Naive thymus-derived CD4-positive, alpha-beta T cell (primary cell): ENCODE results near the gene HACE1. TPM values are rescaled to one million over a fixed set of nuclear protein-coding genes. Genes with fewer than 3 reads are reported as not detected.
A peak's percentile ranks its signal among the peaks of the same experiment; 100 is the strongest.

ENCODE experiments used
- ATAC-seq: fragments of 150-1000 bp; cut with Tn5 transposase; 2 replicates; pipeline ENCODE4 v1.10.0; 2021; ENCODE audit warnings: mild to moderate bottlenecking, moderate library complexity
- CTCF ChIA-PET: fragments of 350-600 bp; sonication (Branson Sonifier 250); formaldehyde crosslinking; loops from one replicate; lab custom pipeline; 2021; ENCODE audit warnings: antibody characterized with exemption; lab: Charles Lee
- POLR2A ChIA-PET: fragments of 350-600 bp; sonication (Branson Sonifier 250); formaldehyde crosslinking; loops from one replicate; lab custom pipeline; 2021; ENCODE audit warnings: antibody characterized with exemption, inconsistent platforms; lab: Charles Lee
- DNase-seq, 9 donors: peaks; one replicate each; pipeline versions ENCODE4 v3.0.0 to v3.0.0-alpha.2; 2020 to 2022; ENCODE audit warnings: mixed read lengths in 1 of 9
- H3K27ac ChIP-seq: one replicate; pipeline ENCODE4 v1.7.0; 2013; ENCODE audit warnings: mild to moderate bottlenecking, low read depth, low read length, moderate library complexity
- H3K27me3 ChIP-seq, 2 donors: one replicate each; pipeline ENCODE4 v1.7.0; 2013; ENCODE audit warnings: low read length in 2 of 2, mild to moderate bottlenecking in 2 of 2, moderate library complexity in 2 of 2; ENCODE audit not compliant: control insufficient read depth in 2 of 2, insufficient read depth in 2 of 2
- H3K36me3 ChIP-seq, 3 experiments: 1 replicate in 2 of 3; 2 replicates in 1 of 3; pipeline ENCODE4 v1.7.0; 2013; ENCODE audit warnings: low read length in 3 of 3, mild to moderate bottlenecking in 3 of 3, moderate library complexity in 1 of 3; ENCODE audit not compliant: insufficient read depth in 3 of 3, control insufficient read depth in 2 of 3
- H3K4me1 ChIP-seq, 2 donors: one replicate each; pipeline ENCODE4 v1.7.0; 2013; ENCODE audit warnings: low read length in 2 of 2, mild to moderate bottlenecking in 2 of 2, moderate library complexity in 1 of 2; ENCODE audit not compliant: control insufficient read depth in 2 of 2, insufficient read depth in 2 of 2
- H3K4me3 ChIP-seq: 2 replicates; pipeline ENCODE4 v1.7.0; 2013; ENCODE audit warnings: mild to moderate bottlenecking, low read length
- H3K9me3 ChIP-seq, 3 experiments: 1 replicate in 2 of 3; 2 replicates in 1 of 3; pipeline ENCODE4 v1.7.0; 2013; ENCODE audit warnings: low read length in 3 of 3; ENCODE audit not compliant: control insufficient read depth in 2 of 3
- H3K27ac Mint-ChIP-seq, 9 donors: one replicate each; pipeline ENCODE4 v1.8.0; 2020 to 2022; ENCODE audit warnings: mixed read lengths in 9 of 9, mild to moderate bottlenecking in 8 of 9, moderate library complexity in 5 of 9, inconsistent platforms in 2 of 9
- H3K27me3 Mint-ChIP-seq, 5 donors: one replicate each; pipeline ENCODE4 v1.8.0; 2021 to 2022; ENCODE audit warnings: mixed read lengths in 5 of 5, mild to moderate bottlenecking in 1 of 5
- H3K36me3 Mint-ChIP-seq, 5 donors: one replicate each; pipeline ENCODE4 v1.8.0; 2020 to 2022; ENCODE audit warnings: mixed read lengths in 5 of 5, mild to moderate bottlenecking in 3 of 5, inconsistent platforms in 1 of 5
- H3K4me1 Mint-ChIP-seq, 7 donors: one replicate each; pipeline ENCODE4 v1.8.0; 2020 to 2022; ENCODE audit warnings: mixed read lengths in 7 of 7, mild to moderate bottlenecking in 3 of 7, inconsistent platforms in 1 of 7
- H3K4me3 Mint-ChIP-seq, 10 donors: one replicate each; pipeline ENCODE4 v1.8.0; 2020 to 2022; ENCODE audit warnings: mild to moderate bottlenecking in 10 of 10, mixed read lengths in 10 of 10, moderate library complexity in 6 of 10, inconsistent platforms in 2 of 10
- H3K9me3 Mint-ChIP-seq, 11 donors: one replicate each; pipeline ENCODE4 v1.8.0; 2020 to 2022; ENCODE audit warnings: mixed read lengths in 11 of 11, mild to moderate bottlenecking in 4 of 11, inconsistent platforms in 1 of 11, moderate library complexity in 1 of 11
- intact Hi-C, 2 donors: fragments of 100-400 bp; cut with micrococcal nuclease; formaldehyde crosslinking; loops; one replicate each; pipeline ENCODE4 v1.15.1; 2023
- polyA plus RNA-seq, 2 donors: library from polyadenylated mRNA; unstranded; fragments of 300-500 nt; fragmentation: Illumina TruSeq; gene quantifications; one replicate each; pipeline ENCODE4 v1.2.3, GENCODE V29; 2021
- total RNA-seq, 6 experiments: library from RNA in 5 of 6; stranded (reverse) in 5 of 6; gene quantifications; 1 replicate in 5 of 6; 2 replicates in 1 of 6; pipeline ENCODE4 v1.2.3 and lab custom pipeline; 2021 to 2026

Gene HACE1
- total and polyA plus RNA-seq, 7 experiments from 2014 or later: 4.1 to 17.1 (median 12.1) TPM

- H3K4me3 Mint-ChIP-seq: no peak overlapping the region
- Histone ChIP-seq H3K27ac (no peak overlapping the region), H3K4me3 (no peak overlapping the region), H3K4me1 (no peaks in the 10 kb centered on the region), H3K36me3 (no peaks in the 10 kb centered on the region), H3K9me3 (no peaks in the 10 kb centered on the region), H3K27me3 (no peaks in the 10 kb centered on the region)
- H3K4me1 Mint-ChIP-seq: no peaks in the 10 kb centered on the region
- ChIA-PET POLR2A (no interaction called here), CTCF (no interaction called here)
- no peak for ATAC-seq
- peaks cover 4 to 27% (median 19%) of the 10 kb centered on the region in 5 donors for H3K27me3 Mint-ChIP-seq
- intact Hi-C loops: no loop called here
- DNase-seq: peak in 2 of 9 donors; percentile 2 to 29
- H3K36me3 Mint-ChIP-seq: no peaks in the 10 kb centered on the region
- H3K27ac Mint-ChIP-seq: no peak overlapping the region
- peaks cover 0 to 9% (median 4%) of the 10 kb centered on the region in 11 donors for H3K9me3 Mint-ChIP-seq
These were observed 27.6 kb upstream of the HACE1 start for GRCh38 chr6:104887350-104887749.

- H3K4me3 Mint-ChIP-seq: no peak overlapping the region
- H3K36me3 Mint-ChIP-seq: no peaks in the 10 kb centered on the region
- H3K27ac Mint-ChIP-seq: no peak overlapping the region
These were observed 25.9 kb upstream of the HACE1 start for GRCh38 chr6:104885518-104886043.

GRCh38 chr6:104884867-104885517, 25.3 kb upstream of the HACE1 start:
- Histone ChIP-seq H3K27ac (no peak overlapping the region), H3K27me3 (no peaks in the 10 kb centered on the region), H3K36me3 (no peaks in the 10 kb centered on the region), H3K4me3 (no peak overlapping the region), H3K9me3 (no peaks in the 10 kb centered on the region), H3K4me1 (no peaks in the 10 kb centered on the region)
- peaks cover 4 to 27% (median 14%) of the 10 kb centered on the region in 5 donors for H3K27me3 Mint-ChIP-seq
- ATAC-seq: no peak
- DNase-seq: no peak
- H3K4me3 Mint-ChIP-seq: no peak overlapping the region
- POLR2A ChIA-PET: no interaction called here
- no peak overlapping the region for H3K27ac Mint-ChIP-seq
- CTCF ChIA-PET: no interaction called here
- peaks cover 0 to 9% (median 4%) of the 10 kb centered on the region in 11 donors for H3K9me3 Mint-ChIP-seq
- intact Hi-C loops: no loop called here
- H3K36me3 Mint-ChIP-seq: no peaks in the 10 kb centered on the region
- H3K4me1 Mint-ChIP-seq: no peaks in the 10 kb centered on the region

More at GRCh38 chr6:104885518-104886043, 25.9 kb upstream of the HACE1 start:
- Mint-ChIP-seq H3K27me3 (peaks cover 4 to 27% (median 14%) of the 10 kb centered on the region in 5 donors), H3K9me3 (peaks cover 0 to 9% (median 4%) of the 10 kb centered on the region in 11 donors), H3K4me1 (no peaks in the 10 kb centered on the region)
- Histone ChIP-seq H3K4me1 (no peaks in the 10 kb centered on the region), H3K27ac (no peak overlapping the region), H3K36me3 (no peaks in the 10 kb centered on the region), H3K4me3 (no peak overlapping the region), H3K27me3 (no peaks in the 10 kb centered on the region), H3K9me3 (no peaks in the 10 kb centered on the region)
- DNase-seq (no peak), ATAC-seq (no peak)
- POLR2A ChIA-PET: no interaction called here
- CTCF ChIA-PET: no interaction called here
- intact Hi-C loops: no loop called here

- no peaks in the 10 kb centered on the region for H3K9me3 ChIP-seq
- Mint-ChIP-seq H3K27ac (no peak overlapping the region), H3K4me3 (no peak overlapping the region), H3K4me1 (no peaks in the 10 kb centered on the region), H3K9me3 (no peaks in the 10 kb centered on the region), H3K36me3 (no peaks in the 10 kb centered on the region), H3K27me3 (peaks cover 0 to 14% (median 8%) of the 10 kb centered on the region in 5 donors)
- no peaks in the 10 kb centered on the region for H3K27me3 ChIP-seq
- ATAC-seq: no peak
- DNase-seq: no peak
- intact Hi-C loops: no loop called here
- ChIA-PET CTCF (interaction anchor here (0.5 kb wide), 1 partner anchor 70 kb away, joined by 4 read pairs; no protein-coding TSS in a partner anchor), POLR2A (interaction anchor here (0.6 kb wide), 1 partner anchor 22 kb away, joined by 4 read pairs; no protein-coding TSS in a partner anchor)
- no peaks in the 10 kb centered on the region for H3K36me3 ChIP-seq
- no peaks in the 10 kb centered on the region for H3K4me1 ChIP-seq
- H3K4me3 ChIP-seq: no peak overlapping the region
- H3K27ac ChIP-seq: no peak overlapping the region
These were observed 22.4 kb upstream of the HACE1 start for GRCh38 chr6:104881964-104882668.

- peaks cover 8 to 31% (median 22%) of the 10 kb centered on the region in 5 donors for H3K27me3 Mint-ChIP-seq
- POLR2A ChIA-PET: no interaction called here
These were observed 2.7 kb upstream of the HACE1 start for GRCh38 chr6:104862456-104862855.

GRCh38 chr6:104860221-104860620, 502 bp upstream of the HACE1 start:
- CTCF ChIA-PET: no interaction called here
- H3K27me3 Mint-ChIP-seq: peaks cover 8 to 22% (median 17%) of the 10 kb centered on the region in 5 donors
- peak overlapping the region in 6 of 9 donors; percentile 36 to 75 (median 56) for H3K27ac Mint-ChIP-seq
- POLR2A ChIA-PET: interaction anchor here (0.6 to 0.8 kb wide), 3 partner anchors 9 to 1779 kb away, joined by 3 to 4 read pairs (median 3); no protein-coding TSS in a partner anchor
- no peaks in the 10 kb centered on the region for H3K36me3 Mint-ChIP-seq
- no peak for ATAC-seq
- intact Hi-C loops: loop anchor here in 1 of 2 donors (5.0 kb wide), 2 partner anchors 168 to 1772 kb away; no protein-coding TSS in a partner anchor
- no peak for DNase-seq
- H3K4me3 ChIP-seq: peak overlapping the region; percentile 79
- no peaks in the 10 kb centered on the region for H3K27me3 ChIP-seq
- H3K9me3 ChIP-seq: no peaks in the 10 kb centered on the region
- peak overlapping the region; percentile 87 to 95 (median 92) for H3K4me3 Mint-ChIP-seq
- H3K4me1 ChIP-seq: peaks cover 8 to 9% of the 10 kb centered on the region in 2 donors
- H3K27ac ChIP-seq: peak overlapping the region; percentile 69
- H3K4me1 Mint-ChIP-seq: peaks cover 10 to 30% (median 18%) of the 10 kb centered on the region in 7 donors
- H3K36me3 ChIP-seq: peaks cover 0 to 3% (median 0%) of the 10 kb centered on the region in 3 experiments
- H3K9me3 Mint-ChIP-seq: no peaks in the 10 kb centered on the region

More at GRCh38 chr6:104862456-104862855, 2.7 kb upstream of the HACE1 start:
- Histone ChIP-seq H3K4me1 (peaks cover 8 to 9% of the 10 kb centered on the region in 2 donors), H3K27ac (no peak overlapping the region), H3K9me3 (no peaks in the 10 kb centered on the region), H3K36me3 (peaks cover 0 to 3% (median 0%) of the 10 kb centered on the region in 3 experiments), H3K27me3 (no peaks in the 10 kb centered on the region), H3K4me3 (no peak overlapping the region)
- intact Hi-C loops: loop anchor here in 1 of 2 donors (5.0 kb wide), 2 partner anchors 170 to 1770 kb away; no protein-coding TSS in a partner anchor
- H3K9me3 Mint-ChIP-seq: no peaks in the 10 kb centered on the region
- no peak overlapping the region for H3K27ac Mint-ChIP-seq
- no peaks in the 10 kb centered on the region for H3K36me3 Mint-ChIP-seq
- peaks cover 10 to 26% (median 18%) of the 10 kb centered on the region in 7 donors for H3K4me1 Mint-ChIP-seq
- no peak for ATAC-seq
- CTCF ChIA-PET: no interaction called here
- DNase-seq: no peak
- no peak overlapping the region for H3K4me3 Mint-ChIP-seq
